IPS DF 6.9 (cell line): ENCODE measurements around the gene CFAP97.
"Not testable (repeated sequence)": the region's sequence is repeated elsewhere in the genome, so short reads cannot be mapped to it uniquely, and the experiment has no call there.

Experiments used
- DNase-seq: peaks from one replicate; pipeline ENCODE4 v3.0.0-alpha.2; 2013; ENCODE audit warnings: low read depth, low spot score
- H3K27ac ChIP-seq: one replicate; pipeline ENCODE4 v1.5.1; 2013; ENCODE audit warnings: low read length, control low read depth
- H3K27me3 ChIP-seq: 2 replicates; pipeline ENCODE4 v1.6.1; 2013; ENCODE audit warnings: mild to moderate bottlenecking, low read length; ENCODE audit not compliant: control insufficient read depth, insufficient read depth
- H3K36me3 ChIP-seq: 2 replicates; pipeline ENCODE4 v1.6.1; 2013; ENCODE audit warnings: low read length; ENCODE audit not compliant: control insufficient read depth, insufficient read depth
- H3K4me1 ChIP-seq: 2 replicates; pipeline ENCODE4 v1.6.1; 2013; ENCODE audit warnings: low read length; ENCODE audit not compliant: control insufficient read depth, insufficient read depth
- H3K4me3 ChIP-seq: 2 replicates; pipeline ENCODE4 v1.5.1; 2013; ENCODE audit warnings: mild to moderate bottlenecking, low read length
- H3K9me3 ChIP-seq: 2 replicates; pipeline ENCODE4 v1.6.1; 2013; ENCODE audit warnings: low read length, inconsistent platforms; ENCODE audit not compliant: control insufficient read depth, insufficient read depth
- WGBS: extraction: QIAGEN DNeasy Blood & Tissue Kit; methylation state at CpG from one replicate; pipeline ENCODE4 v1.1.7; 2013; ENCODE audit warnings: mixed read lengths, missing lambda C conversion rate; ENCODE audit not compliant: insufficient read length, insufficient coverage; 5-methylcytosine and 5-hydroxymethylcytosine counted together

CFAP97 gene

DNA sequence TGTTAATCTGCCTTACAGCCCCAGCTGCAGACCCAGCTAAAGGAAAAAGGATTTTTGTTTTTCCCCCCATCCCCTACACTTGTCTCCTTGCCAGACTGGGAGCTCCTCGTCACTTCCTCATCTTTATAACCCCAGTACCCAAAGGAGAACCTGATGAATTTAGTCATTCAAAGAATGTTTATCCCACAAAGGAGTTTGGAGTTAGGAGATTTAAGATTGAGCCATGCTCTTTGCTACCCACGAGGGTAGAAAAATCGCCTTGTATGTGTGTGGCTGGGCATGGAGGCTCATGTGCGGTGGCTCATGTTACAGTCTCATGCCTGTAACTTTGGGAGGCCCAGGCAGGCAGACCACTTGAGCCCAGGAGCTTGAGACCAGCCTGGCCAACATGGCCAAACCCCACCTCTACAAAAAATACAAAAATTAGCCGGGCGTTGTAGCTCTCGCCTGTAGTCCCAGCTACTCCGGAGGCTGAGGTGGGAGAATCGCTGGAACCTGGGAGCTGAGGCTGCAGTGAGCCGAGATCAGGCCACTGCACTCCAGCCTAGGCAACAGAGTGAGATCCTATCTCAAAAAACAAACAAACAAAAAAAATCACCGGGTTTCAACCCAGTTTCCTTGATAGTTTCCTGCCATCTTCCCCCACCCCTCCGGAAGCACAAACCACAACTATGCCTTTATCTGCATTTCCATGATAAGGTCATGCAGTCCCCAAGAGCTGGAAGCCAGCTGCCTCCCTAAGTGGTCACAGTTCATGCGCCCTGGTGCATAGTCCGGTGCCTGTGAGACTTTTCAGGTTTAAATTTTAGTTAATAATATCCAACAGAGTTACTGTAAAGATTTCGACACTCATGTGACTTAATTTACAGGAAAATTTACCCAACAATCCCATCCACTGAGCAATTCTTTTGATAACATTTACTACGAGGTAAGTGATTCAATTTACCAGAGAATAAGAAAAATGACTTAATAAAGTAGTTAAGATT is 1.5 kb downstream of the CFAP97 start:
- Histone ChIP-seq H3K36me3 (no peaks in the 10 kb centered on the region), H3K27me3 (no peaks in the 10 kb centered on the region), H3K9me3 (no peaks in the 10 kb centered on the region), H3K4me3 (no peak overlapping the region), H3K27ac (no peak overlapping the region), H3K4me1 (0 out of 2 replicates have a peak, but pooled peaks cover 2% of the 10 kb centered on the region)
- no CpG with 5 or more reads among the region's 16 CpGs for WGBS
- DNase-seq: no peak

DNA sequence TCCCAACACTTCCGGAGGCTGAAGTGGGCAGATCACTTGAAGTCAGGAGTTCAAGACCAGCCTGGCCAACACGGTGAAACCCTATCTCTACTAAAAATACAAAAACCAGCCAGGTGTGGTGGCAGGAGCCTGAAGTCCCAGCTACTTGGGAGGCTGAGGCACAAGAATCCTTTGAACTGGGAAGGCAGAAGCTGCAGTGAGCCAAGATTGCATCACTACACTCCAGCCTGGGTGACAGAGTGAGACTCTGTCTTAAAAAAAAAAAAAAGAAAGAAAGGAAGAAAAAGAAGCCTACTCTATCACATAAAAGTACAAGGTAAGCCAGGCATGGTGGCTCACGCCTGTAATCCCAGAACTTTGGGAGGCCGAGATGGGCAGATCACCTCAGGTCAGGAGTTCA is 5.6 kb downstream of the CFAP97 start:
- not testable (repeated sequence) for H3K27ac ChIP-seq, H3K4me1 ChIP-seq, H3K9me3 ChIP-seq, H3K36me3 ChIP-seq, H3K27me3 ChIP-seq, H3K4me3 ChIP-seq, DNase-seq
- no CpG with 5 or more reads among the region's 4 CpGs for WGBS

DNA sequence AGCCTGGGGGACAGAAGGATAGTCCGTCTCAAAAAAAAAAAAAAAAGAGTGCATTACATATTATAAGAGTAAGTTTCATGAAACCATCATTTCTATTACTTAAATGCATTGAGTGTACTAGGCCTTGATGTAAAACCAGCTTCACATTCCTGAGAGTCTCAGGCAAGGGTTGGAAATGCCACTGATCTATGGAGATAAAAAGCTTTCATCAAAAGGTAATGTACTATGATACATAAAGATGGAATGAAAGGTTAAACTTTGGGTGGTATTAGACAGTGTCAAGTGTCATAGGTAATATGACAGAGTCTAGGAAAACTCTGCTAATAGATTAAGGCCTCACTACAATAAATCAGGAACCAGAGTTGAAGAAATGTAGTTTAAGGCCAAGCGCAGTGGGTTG is 7.4 kb downstream of the CFAP97 start:
- H3K27ac ChIP-seq: no peak overlapping the region
- no peaks in the 10 kb centered on the region for H3K36me3 ChIP-seq
- H3K27me3 ChIP-seq: no peaks in the 10 kb centered on the region
- no peak for DNase-seq
- no peaks in the 10 kb centered on the region for H3K9me3 ChIP-seq
- no CpG with 5 or more reads among the region's 2 CpGs for WGBS
- no peak overlapping the region for H3K4me3 ChIP-seq
- no peaks in the 10 kb centered on the region for H3K4me1 ChIP-seq

DNA sequence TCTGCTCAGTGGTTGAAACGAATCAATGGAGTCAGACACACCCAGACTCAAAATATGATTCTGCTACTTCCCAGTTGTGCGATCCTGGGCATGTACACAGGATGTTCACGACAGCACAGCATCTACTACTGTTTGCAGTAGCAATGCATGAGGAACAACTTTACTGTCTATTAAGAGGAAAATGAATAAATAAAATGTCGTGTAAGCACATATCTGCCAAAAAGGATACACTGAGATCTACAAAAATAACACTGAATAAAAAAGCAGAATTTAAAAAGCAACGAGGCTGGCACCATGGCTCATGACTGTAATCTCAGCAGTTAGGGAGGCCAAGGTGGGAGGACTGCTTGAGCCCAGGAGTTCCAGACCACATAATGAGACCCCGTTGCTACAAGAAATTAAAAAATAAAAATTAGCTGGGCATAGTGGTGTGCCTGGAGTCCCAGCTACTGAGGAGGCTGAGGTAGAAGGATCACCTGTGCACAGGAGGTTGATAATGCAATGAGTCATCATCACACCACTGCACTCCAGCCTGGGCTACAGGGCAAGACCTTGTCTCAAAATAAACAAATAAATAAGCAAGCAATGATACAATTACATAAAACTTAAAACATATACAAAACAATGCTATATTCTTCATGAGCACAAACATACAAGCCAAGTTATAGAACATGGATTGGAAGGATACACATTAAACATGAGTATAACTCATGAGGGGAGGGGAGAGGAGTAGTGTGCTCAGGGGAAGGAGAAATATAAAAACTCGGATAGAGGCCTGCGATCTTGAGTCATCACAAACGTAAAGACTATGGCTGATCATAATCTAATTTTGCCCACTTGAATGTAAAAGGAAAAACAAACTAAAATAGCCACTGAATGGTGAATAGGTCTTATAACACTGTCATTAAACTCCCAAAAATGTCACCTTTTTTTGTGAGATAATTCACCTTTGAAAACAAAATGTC is 8.6 kb downstream of the CFAP97 start:
- Histone ChIP-seq H3K9me3 (no peaks in the 10 kb centered on the region), H3K36me3 (peaks cover 4% of the 10 kb centered on the region; the same call in 1 of the 2 replicates), H3K4me3 (no peak overlapping the region), H3K4me1 (no peaks in the 10 kb centered on the region), H3K27ac (no peak overlapping the region), H3K27me3 (no peaks in the 10 kb centered on the region)
- DNase-seq: no peak
- no CpG with 5 or more reads among the region's 9 CpGs for WGBS

DNA sequence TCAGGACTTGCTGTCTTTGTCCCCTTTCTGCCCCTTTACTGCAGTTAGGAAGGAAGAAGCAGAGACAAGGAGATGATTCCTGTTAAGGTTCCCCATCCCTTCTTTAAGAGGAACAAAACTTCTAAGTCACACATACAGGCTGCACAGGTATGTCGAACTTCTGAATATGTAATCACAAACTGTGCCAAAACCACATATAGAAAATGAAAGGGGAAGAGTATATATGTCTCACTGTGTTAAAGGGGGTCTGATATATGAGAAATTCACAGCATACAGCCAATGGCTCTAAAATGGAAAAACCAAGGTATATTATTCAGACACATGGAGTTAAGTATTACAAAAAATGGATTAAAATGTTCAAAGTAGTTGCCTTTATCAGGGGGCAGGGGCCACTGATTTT is 11.7 kb downstream of the CFAP97 start:
- no peaks in the 10 kb centered on the region for H3K27me3 ChIP-seq
- H3K36me3 ChIP-seq: peaks cover 4% of the 10 kb centered on the region; the same call in 1 of the 2 replicates
- no peak overlapping the region for H3K27ac ChIP-seq
- H3K9me3 ChIP-seq: no peaks in the 10 kb centered on the region
- no peak for DNase-seq
- H3K4me3 ChIP-seq: no peak overlapping the region
- no peaks in the 10 kb centered on the region for H3K4me1 ChIP-seq
- WGBS: no CpG with 5 or more reads among the region's 1 CpG

DNA sequence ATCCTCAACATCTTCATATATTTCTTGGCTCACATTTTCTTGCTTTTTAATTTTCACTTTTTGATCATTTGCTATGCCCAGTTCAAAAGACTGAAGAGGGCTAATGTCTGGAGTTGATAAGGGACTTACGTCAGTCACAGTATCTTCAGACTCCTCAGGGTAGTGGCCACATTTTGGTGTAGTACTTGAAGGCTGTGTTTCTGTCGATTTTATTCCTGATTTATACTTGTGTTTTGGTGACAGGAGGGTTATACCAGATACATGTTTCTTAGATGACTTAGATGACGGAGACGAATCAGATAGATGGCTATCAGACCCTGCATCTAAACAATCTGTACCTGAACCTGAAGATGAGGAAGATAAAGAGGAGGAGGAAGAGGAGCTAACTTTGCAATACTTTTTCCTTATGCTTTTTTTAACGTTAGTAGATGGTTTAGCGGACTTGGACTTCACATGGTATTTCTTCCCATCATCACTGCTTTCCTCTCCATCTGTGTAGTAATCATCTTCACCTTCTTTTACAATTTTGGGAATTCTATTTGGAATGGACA is 13.4 kb downstream of the CFAP97 start:
- Histone ChIP-seq H3K4me3 (no peak overlapping the region), H3K27me3 (no peaks in the 10 kb centered on the region), H3K27ac (no peak overlapping the region), H3K4me1 (no peaks in the 10 kb centered on the region), H3K36me3 (peaks cover 4% of the 10 kb centered on the region; the same call in 1 of the 2 replicates), H3K9me3 (no peaks in the 10 kb centered on the region)
- no CpG with 5 or more reads among the region's 6 CpGs for WGBS
- DNase-seq: no peak

DNA sequence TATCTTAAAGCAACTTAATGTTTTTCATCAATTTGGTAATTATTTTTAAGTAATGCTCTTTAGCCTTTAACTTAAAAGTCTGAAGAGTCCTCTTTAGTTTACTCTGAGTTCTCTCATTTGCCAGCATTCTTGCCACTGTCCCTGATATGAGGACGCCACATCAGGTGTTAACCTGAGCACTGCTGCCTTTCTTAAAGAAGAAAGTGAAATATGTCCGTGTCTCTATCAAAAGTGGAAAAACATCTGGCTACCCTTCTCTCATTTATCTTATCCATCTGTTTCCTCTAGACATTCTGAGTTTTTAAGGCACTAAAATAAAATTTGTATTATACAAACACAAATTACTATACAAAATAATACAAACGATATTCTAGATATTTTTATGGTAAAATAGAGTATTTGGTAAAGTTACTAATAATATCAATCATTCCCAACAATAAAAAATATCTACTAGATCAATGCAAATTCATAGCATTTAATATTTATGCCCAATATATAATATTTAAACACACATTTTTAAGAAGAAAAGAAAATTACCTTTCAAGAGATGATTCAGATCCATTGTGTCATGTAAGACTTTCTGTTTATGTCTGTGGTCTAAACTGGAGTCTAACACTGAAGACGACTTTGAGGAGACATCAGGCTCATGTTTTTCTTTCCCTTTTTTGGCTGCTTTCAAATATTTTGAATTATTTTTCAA is 14.0 kb downstream of the CFAP97 start:
- peaks cover 4% of the 10 kb centered on the region; the same call in 1 of the 2 replicates for H3K36me3 ChIP-seq
- WGBS: 100% methylated on average over 1 of the region's 4 CpGs
- H3K9me3 ChIP-seq: no peaks in the 10 kb centered on the region
- H3K27ac ChIP-seq: no peak overlapping the region
- DNase-seq: no peak
- no peak overlapping the region for H3K4me3 ChIP-seq
- no peaks in the 10 kb centered on the region for H3K4me1 ChIP-seq
- no peaks in the 10 kb centered on the region for H3K27me3 ChIP-seq

- H3K27ac ChIP-seq: no peak overlapping the region
- WGBS: no CpG with 5 or more reads among the region's 3 CpGs
- DNase-seq: no peak
- H3K27me3 ChIP-seq: no peaks in the 10 kb centered on the region
- H3K4me1 ChIP-seq: peaks cover 1% of the 10 kb centered on the region; the same call in 1 of the 2 replicates
- no peaks in the 10 kb centered on the region for H3K9me3 ChIP-seq
- peaks cover 4% of the 10 kb centered on the region; the same call in 1 of the 2 replicates for H3K36me3 ChIP-seq
- H3K4me3 ChIP-seq: no peak overlapping the region
Observed at GRCh38 chr4:185186769-185187168, 17.0 kb downstream of the CFAP97 start.

GRCh38 chr4:185183622-185184281 is 20.0 kb downstream of the CFAP97 start:
- peak; percentile 54 for DNase-seq
- no CpG with 5 or more reads among the region's 6 CpGs for WGBS
- Histone ChIP-seq H3K27me3 (no peaks in the 10 kb centered on the region), H3K4me3 (no peak overlapping the region), H3K36me3 (no peaks in the 10 kb centered on the region), H3K9me3 (no peaks in the 10 kb centered on the region), H3K4me1 (peaks cover 3% of the 10 kb centered on the region; the same call in 1 of the 2 replicates), H3K27ac (no peak overlapping the region)
